Measurements from ENCODE around the gene EFNB1. TPM values are rescaled to one million over a fixed set of nuclear protein-coding genes. Genes with fewer than 3 reads are reported as not detected.

Gene EFNB1
- total and polyA plus RNA-seq, 2 of the 8 experiments (the other 6 are each of a cell fraction or from before 2014, with no cell fraction given) = 2.3 to 5.4 TPM

DNA sequence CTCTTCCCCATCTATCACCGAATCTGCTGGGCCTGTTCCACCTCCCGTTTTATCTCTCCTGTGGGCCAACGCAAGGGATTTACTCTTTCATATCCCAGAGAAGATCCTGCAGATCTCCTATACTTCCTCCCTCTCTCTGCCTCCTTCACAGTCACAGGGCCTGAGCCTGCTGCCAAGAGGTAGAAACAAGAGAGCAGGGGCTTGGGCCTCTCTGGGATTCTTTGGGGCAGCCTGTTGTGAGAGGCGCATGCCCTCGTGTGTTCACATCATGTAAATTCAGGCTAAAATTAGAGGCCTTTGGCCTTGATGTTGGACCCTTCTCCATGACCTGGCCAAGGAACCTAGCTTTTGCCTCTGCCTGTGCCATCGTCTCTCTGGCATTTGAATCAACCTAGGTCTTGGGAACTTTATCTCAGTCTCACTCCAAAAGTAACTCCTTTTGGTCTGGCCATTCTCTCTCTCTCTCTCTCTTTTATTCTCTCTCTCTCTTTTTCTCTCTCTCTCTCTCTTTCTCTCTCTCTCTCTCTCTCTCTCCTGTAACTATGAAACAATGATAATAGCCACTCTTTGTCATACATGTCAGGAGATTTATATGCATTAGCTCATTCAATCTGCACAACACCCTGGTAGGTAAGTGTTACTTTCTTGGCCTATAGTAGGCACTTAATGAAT lies 20.0 kb upstream of the EFNB1 start:
- Histone ChIP-seq H2BK15ac (ENCODE audit: low read length) (no peak overlapping the region), H3K79me1 (ENCODE audit: low read depth, low read length) (no peaks in the 10 kb centered on the region), H3K79me2 (ENCODE audit: control insufficient read depth in 1 of 2, insufficient read depth in 2 of 2, low read length in 2 of 2) (no peaks in the 10 kb centered on the region), H3K9ac (replicated peaks in 1 of 4; ENCODE audit: extremely low read depth in 1 of 4, low read depth in 3 of 4, low read length in 3 of 4) (no peak overlapping the region), H4K8ac (ENCODE audit: extremely low read depth, insufficient read depth, low read length) (no peak overlapping the region), H2AK5ac (ENCODE audit: low read depth, low read length) (no peak overlapping the region), H3K4me3 (ENCODE audit: extremely low read depth in 1 of 4, insufficient read depth in 2 of 4, low read depth in 3 of 4, low read length in 4 of 4) (no peak overlapping the region), H2BK5ac (ENCODE audit: low read depth, low read length) (no peak overlapping the region), H3K27me3 (replicated peaks in 1 of 4; ENCODE audit: control insufficient read depth in 3 of 4, extremely low read depth in 1 of 4, insufficient read depth in 3 of 4, low read length in 3 of 4) (no peaks in the 10 kb centered on the region), H3K27ac (ENCODE audit: low read depth, low read length) (no peak overlapping the region), H2BK120ac (replicated peaks; ENCODE audit: low read depth, low read length) (no peak overlapping the region), H3K18ac (ENCODE audit: extremely low read depth, low read length) (no peak overlapping the region), H3K56ac (replicated peaks; ENCODE audit: insufficient read length, low read depth, low read length) (no peak overlapping the region), H2BK12ac (ENCODE audit: low read depth, low read length) (no peak overlapping the region), H3K14ac (ENCODE audit: insufficient read length) (no peak overlapping the region), H3K9me3 (ENCODE audit: insufficient read depth in 2 of 2, low read depth in 1 of 2, low read length in 1 of 2) (no peaks in the 10 kb centered on the region), H2BK20ac (ENCODE audit: low read length) (no peak overlapping the region), H3K36me3 (ENCODE audit: control insufficient read depth in 2 of 4, insufficient read depth in 4 of 4, low read length in 3 of 4) (no peaks in the 10 kb centered on the region), H3K4me2 (ENCODE audit: insufficient read depth in 1 of 2, low read depth in 2 of 2, low read length in 2 of 2) (no peak overlapping the region), H4K91ac (replicated peaks; ENCODE audit: insufficient read length, low read length) (no peak overlapping the region), H2AFZ (ENCODE audit: low read length) (no peak overlapping the region), H4K5ac (ENCODE audit: insufficient read length, low read depth, low read length) (no peak overlapping the region), H4K20me1 (replicated peaks in 1 of 2; ENCODE audit: control insufficient read depth in 1 of 2, insufficient read depth in 2 of 2, low read length in 2 of 2) (peaks cover 0 to 1% of the 10 kb centered on the region in 2 experiments), H3K23me2 (ENCODE audit: low read depth, low read length) (no peaks in the 10 kb centered on the region), H3K23ac (ENCODE audit: insufficient read length) (no peak overlapping the region), H3K4me1 (replicated peaks in 1 of 4; ENCODE audit: control insufficient read depth in 3 of 4, insufficient read depth in 4 of 4, low read length in 3 of 4) (no peaks in the 10 kb centered on the region), H3K4ac (replicated peaks; ENCODE audit: insufficient read length, low read depth, low read length) (no peak overlapping the region)
- FAIRE-seq (peak; percentile 81), DNase-seq (ENCODE audit: low read depth in 1 of 2, low spot score in 2 of 2) (no peak)
- ChIA-PET CTCF (ENCODE audit: partially characterized antibody) (interaction anchor here (0.6 to 5.4 kb wide), 22 partner anchors 13 to 625 kb away, joined by 3 to 94 read pairs (median 3); no protein-coding TSS in a partner anchor), POLR2A (ENCODE audit: partially characterized antibody) (interaction anchor here (0.6 to 0.8 kb wide), 3 partner anchors 75 to 579 kb away, joined by 3 to 4 read pairs (median 3); no protein-coding TSS in a partner anchor)
- 63% methylated on average over 6 of the region's 6 CpGs; no CpG with 5 or more reads in 1 of the 2 experiments for WGBS, 2 experiments (ENCODE audit: extremely low coverage in 1 of 2, insufficient coverage in 1 of 2, insufficient read length in 1 of 2, insufficient replicate concordance in 2 of 2, low coverage in 1 of 2, low lambda C conversion rate in 2 of 2, missing lambda C conversion rate in 1 of 2)
- TF ChIP-seq, protein P1, sequence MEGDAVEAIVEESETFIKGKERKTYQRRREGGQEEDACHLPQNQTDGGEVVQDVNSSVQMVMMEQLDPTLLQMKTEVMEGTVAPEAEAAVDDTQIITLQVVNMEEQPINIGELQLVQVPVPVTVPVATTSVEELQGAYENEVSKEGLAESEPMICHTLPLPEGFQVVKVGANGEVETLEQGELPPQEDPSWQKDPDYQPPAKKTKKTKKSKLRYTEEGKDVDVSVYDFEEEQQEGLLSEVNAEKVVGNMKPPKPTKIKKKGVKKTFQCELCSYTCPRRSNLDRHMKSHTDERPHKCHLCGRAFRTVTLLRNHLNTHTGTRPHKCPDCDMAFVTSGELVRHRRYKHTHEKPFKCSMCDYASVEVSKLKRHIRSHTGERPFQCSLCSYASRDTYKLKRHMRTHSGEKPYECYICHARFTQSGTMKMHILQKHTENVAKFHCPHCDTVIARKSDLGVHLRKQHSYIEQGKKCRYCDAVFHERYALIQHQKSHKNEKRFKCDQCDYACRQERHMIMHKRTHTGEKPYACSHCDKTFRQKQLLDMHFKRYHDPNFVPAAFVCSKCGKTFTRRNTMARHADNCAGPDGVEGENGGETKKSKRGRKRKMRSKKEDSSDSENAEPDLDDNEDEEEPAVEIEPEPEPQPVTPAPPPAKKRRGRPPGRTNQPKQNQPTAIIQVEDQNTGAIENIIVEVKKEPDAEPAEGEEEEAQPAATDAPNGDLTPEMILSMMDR (IDR thresholded peaks at IDR 0.05; ENCODE audit: control extremely low read depth in 1 of 3, insufficient read depth in 1 of 3, low read depth in 1 of 3, low read length in 3 of 3) = peak in 2 of 3 experiments; percentile 31 to 47; a peak in 3 of 4 replicates
- TF ChIP-seq RAD21 (IDR thresholded peaks at IDR 0.05 in 1 of 2, conservative IDR thresholded peaks at IDR 0.05 in 1 of 2; ENCODE audit: low read depth in 2 of 2, low read length in 2 of 2) (peak; percentile 53 to 65), EP300 (IDR thresholded peaks at IDR 0.05; ENCODE audit: borderline replicate concordance in 1 of 2, low read depth in 2 of 2, low read length in 2 of 2) (no peak)
